DLD1 (cell line): ENCODE data around the gene MIAT.
"Not testable (repeated sequence)": the region's sequence is repeated elsewhere in the genome, so short reads cannot be mapped to it uniquely, and the experiment has no call there.

Source experiments
- in situ Hi-C: cut with HindIII; loops from 2 replicates; pipeline ENCODE4 v1.10.0; 2017; ENCODE audit warnings: low sequenced_read_pairs

The MIAT gene

GRCh38 chr22:26656891-26657851 lies at the start of gene MIAT:
Gene MIAT (plus strand): TSS chr22:26657588.
- in situ Hi-C loops: no loop called here

DNA sequence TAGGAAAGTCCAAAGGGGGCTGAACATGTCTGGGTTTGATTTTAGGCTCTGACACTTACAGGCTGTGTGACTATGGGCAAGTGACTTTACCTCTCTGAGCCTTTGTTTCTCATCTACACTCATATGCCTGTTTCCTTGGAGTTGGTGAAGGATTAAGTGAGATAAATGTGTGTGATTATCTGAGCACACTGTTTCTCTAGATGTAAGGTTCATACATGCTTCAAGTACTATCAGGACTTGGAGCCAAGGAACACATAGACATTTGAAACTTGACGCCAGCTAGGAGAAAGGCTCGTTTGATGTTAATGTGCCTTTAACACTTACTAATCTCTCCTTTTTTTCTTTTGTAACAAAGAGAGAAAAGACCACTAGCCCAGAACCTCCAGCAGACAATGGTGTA lies 49.3 kb upstream of the MIAT start:
- in situ Hi-C loops: no loop called here

DNA sequence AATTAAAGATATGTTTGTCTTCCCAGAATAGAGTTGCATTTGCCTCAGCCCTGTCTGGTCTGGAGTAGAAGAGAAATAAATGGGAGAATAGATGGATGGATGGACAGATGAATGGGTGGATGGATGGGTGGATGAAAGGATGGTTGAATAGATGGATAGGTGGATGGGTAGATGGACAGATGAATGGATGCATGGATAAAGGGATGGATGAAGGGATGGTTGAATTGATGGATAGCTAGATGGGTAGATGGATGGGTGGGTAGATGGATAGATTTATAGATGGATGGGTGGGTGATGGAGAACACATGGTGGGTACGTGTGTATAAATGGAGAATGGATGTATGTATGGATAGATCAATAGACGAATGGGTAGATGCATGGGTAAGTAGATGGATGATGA lies 48.1 kb upstream of the MIAT start:
- in situ Hi-C loops: no loop called here

DNA sequence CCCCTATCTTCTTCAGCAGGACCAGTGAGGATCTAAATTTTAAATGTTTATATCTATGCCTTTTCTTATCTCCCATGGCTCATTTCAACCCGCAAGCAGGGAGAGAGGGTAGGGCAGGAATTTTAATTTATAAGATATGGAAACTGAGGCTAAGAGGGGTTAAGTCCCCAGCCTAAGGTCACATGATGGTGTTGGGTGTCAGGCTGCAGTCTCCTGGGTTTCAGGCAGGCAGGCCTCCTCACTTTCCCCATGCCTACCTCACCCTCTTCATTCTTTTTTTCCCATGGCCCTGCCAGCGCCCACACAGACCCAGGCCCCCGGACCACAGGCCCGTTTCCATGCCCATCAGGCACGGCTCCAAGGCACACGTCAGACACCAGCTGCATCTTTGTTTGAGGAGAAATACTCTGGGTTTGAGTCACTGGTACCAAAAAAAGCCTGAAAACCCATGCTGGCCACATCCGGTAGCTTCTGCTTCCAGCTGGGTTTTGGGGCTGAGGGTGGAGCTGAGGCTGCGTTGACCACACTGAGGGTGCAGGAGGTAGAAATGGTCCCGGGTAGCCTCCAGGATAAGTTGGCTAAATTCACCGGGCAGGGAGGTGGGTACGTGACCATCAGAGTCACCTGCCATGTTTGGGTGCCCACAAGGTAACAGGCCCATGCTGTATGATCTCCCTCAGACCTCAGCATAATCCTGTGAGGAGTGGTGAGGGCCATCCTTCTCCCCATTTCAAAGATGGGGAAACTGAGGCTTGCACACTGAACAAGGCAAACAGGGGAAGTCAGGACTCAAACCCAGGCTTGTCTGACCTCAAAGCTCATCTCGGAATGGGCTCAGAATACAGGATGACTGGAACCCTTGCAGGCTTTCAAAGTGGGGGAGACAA lies 47.1 kb upstream of the MIAT start:
- in situ Hi-C loops: no loop called here

- in situ Hi-C loops: no loop called here
Measured at GRCh38 chr22:26610996-26611395, 46.4 kb upstream of the MIAT start.

- in situ Hi-C loops: no loop called here
Measured at GRCh38 chr22:26612652-26613051, 44.7 kb upstream of the MIAT start.

DNA sequence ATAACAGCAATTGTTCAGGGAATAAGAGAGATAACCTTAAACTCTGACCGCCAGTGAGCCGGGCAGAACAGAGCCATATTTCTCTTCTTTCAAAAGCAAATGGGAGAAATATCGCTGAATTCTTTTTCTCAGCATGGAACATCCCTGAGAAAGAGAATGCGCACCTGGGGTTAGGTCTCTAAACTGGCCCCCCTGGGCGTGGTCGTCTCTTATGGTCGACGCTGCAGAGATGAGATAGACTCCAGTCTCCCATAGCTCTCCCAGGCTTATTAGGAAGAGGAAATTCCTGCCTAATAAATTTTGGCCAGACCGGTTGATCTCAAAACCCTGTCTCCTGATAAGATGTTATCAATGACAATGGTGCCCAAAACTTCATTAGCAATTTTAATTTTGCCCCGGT lies 43.6 kb upstream of the MIAT start:
- in situ Hi-C loops: not testable (repeated sequence)

DNA sequence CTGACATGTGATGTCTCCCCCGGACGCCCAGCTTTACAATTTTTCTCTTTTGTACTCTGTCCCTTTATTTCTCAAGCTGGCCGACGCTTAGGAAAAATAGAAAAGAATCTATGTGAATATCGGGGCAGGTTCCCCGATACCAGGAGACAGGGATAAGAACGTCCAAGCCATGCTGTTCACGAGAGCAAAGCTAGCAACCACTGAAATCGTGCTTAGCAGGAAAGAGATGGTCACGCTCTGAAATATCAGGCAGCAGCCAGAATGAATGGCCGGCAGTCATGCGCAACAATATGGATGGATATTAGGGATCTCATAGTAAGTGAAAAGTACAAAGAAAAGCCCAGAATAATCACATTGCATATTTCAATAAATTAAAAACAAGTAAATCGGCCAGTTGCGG lies 43.1 kb upstream of the MIAT start:
- in situ Hi-C loops: no loop called here

DNA sequence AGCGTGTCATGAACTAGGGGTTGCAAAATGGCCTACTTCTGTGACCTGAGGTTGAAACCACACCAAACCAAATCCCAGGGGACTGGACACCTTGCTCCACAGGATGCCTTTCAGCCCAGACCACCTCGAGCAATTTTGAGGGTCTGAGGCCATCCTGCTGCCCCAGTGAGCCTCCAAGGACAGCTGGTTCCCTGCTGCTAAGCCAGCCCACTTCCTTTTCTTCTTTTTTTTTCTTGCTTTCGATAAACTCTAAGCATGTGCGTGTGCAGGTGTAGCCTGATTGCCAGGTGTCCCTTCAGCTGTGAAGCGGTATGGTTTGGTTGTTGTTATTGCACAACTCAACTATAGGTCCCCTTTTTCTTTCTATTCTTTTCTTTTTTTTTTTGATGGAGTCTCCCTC lies 42.2 kb upstream of the MIAT start:
- in situ Hi-C loops: no loop called here

DNA sequence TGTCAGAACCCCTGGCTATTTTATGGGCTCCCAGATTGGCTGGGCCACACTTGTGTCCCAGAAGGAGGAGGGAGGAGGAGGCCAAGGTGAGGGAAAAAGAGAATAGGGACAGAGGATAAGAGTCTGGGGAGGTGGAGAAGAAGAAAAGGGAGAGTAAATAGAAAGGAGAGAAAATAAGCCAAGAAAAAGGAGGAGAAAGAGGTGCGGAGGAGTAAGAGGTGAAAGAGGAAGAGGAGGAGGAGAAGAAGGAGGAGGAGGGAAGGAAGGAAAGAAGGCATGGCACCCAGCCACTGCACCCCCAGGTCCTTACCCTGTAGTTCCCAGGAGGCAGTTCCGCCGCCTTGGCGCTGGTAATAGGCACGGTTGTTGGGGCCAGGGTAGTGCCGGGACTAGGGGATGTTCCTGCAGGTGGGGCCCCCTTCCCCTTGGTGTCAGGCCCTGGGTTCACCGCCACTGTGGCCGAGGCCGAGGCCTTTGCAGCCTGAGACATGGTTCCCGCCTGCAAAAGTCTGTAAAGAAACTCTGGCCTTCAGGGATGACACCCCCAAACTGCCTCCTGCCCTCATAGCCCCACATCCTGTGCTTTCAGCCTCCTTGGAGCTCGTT lies 41.5 kb upstream of the MIAT start:
- in situ Hi-C loops: no loop called here

GRCh38 chr22:26616650-26617049 lies 40.7 kb upstream of the MIAT start:
- in situ Hi-C loops: no loop called here

DNA sequence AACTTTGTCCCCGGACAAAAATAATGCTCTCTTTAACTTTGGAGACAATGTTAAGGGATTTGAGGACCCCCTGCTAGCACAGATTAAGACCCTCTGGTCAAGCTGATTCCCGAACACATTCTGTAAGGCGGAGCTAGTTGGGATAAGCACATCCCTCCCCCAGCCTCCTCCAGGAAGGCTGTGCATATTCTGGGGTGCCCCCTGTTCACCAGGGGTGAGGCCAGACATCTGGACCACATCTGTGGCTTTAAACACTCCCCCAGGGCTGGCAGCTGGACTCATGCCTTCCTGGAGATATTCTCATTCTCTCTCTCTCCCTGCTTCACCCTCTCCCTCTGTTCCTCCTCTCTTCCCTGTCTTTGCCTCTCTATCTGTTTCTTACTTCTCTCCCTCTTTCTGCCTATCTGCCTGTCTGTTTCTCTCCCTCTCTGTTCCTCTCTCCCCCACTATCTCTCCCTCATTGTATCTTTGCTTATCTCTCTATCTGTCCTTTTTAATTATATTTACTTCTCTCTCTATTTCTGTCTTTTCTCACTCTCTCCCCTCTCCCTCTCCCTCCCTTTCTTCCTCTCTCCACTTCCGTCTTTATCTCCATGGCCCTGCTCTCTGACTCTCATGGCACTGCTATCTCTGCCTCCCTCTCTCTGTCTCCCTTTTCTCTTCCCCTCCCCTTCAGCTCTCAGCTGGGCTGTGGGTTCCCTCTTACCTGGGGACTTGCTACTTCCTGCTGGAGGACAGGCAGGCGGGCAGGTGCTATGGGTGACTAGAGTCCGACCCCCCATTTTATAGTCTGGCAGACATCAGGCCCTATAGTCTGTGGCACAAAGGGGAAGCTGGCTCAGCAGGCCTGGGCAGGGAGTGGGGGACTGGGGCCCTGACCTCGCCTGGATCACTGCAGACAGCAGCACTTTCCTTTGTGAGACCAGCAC lies 39.9 kb upstream of the MIAT start, which contains the start of gene CRYBB1:
TSS of gene CRYBB1 (minus strand) at position 757 of the 929 bp plus-strand sequence. CDS start 1,708 bp downstream, outside the sequence.
- in situ Hi-C loops: no loop called here

- in situ Hi-C loops: no loop called here
Measured at GRCh38 chr22:26618455-26618854, 38.9 kb upstream of the MIAT start.

- in situ Hi-C loops: no loop called here
Measured at GRCh38 chr22:26619510-26619909, 37.9 kb upstream of the MIAT start.

- in situ Hi-C loops: no loop called here
Measured at GRCh38 chr22:26620197-26620596, 37.2 kb upstream of the MIAT start.

GRCh38 chr22:26621663-26622062 lies 35.7 kb upstream of the MIAT start, which contains the start of gene CRYBA4:
Gene CRYBA4 (plus strand): TSS chr22:26621963. CDS start chr22:26622597, 634 bp downstream.
- in situ Hi-C loops: no loop called here

DNA sequence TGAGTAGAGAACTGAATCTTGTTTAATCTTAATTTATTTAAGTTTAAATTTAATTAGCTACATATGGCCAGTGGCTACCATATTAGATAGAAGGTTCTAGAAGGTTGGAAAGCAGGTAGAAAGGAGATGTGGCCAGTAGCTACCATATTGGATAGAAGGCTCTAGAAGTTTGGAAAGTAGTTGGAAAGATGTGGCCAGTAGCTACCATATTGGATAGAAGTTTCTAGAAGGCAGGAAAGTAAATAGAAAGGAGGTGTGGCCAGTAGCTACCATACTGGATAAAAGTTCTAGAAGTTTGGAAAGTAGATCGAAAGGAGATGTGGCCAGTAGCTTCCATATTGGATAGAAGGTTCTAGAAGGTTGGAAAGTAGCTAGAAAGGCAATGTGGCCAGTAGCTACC lies 33.4 kb upstream of the MIAT start:
- in situ Hi-C loops: no loop called here

GRCh38 chr22:26624803-26625202 lies 32.6 kb upstream of the MIAT start:
- in situ Hi-C loops: no loop called here

- in situ Hi-C loops: no loop called here
Measured at GRCh38 chr22:26629988-26630761, 27.2 kb upstream of the MIAT start.
